Ectodermal cell (in vitro differentiated cells): ENCODE results near the gene PTCD2.

ENCODE experiments used
- H3K27ac ChIP-seq: 2 replicates; pipeline ENCODE4 v1.7.0; 2013; ENCODE audit warnings: mild to moderate bottlenecking, low read depth, low read length; ENCODE audit not compliant: insufficient read depth, poor library complexity, severe bottlenecking
- H3K27me3 ChIP-seq: 2 replicates; pipeline ENCODE4 v1.7.0; 2013; ENCODE audit warnings: mild to moderate bottlenecking, low read length; ENCODE audit not compliant: insufficient read depth, control insufficient read depth, poor library complexity, severe bottlenecking
- H3K36me3 ChIP-seq: one replicate; pipeline ENCODE4 v1.7.0; 2013; ENCODE audit warnings: low read length; ENCODE audit not compliant: control insufficient read depth, insufficient read depth
- H3K4me1 ChIP-seq: one replicate; pipeline ENCODE4 v1.7.0; 2013; ENCODE audit warnings: low read length; ENCODE audit not compliant: control insufficient read depth, insufficient read depth
- H3K4me3 ChIP-seq: 2 replicates; pipeline ENCODE4 v1.7.0; 2013; ENCODE audit warnings: low read depth, low read length, control low read depth; ENCODE audit not compliant: insufficient read depth
- H3K9me3 ChIP-seq: 2 replicates; pipeline ENCODE4 v1.7.0; 2013; ENCODE audit warnings: mild to moderate bottlenecking, low read length, moderate library complexity; ENCODE audit not compliant: control insufficient read depth
- WGBS, 2 experiments: methylation state at CpG; one replicate each; pipeline ENCODE4 v1.1.7; 2013; ENCODE audit warnings: missing lambda C conversion rate in 2 of 2; 5-methylcytosine and 5-hydroxymethylcytosine counted together

The PTCD2 gene

DNA sequence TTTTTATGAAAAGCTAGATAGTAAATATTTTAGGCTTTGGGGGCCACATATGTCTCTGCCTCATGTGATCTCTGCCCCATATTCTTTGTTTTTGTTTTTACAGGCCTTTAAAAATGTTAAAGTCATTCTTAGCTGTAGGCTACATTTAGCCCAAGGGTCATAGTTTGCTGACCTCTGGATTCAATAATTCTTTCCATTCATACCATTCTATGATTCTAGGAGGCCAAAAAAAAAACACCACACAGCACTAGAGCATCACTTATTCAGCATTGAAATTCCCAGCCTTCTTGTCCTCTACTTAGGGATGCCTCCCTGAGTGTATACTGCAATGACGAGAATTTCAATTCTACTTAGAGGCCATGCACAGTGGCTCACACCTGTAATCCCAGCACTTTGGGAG is 17.0 kb downstream of the PTCD2 start:
- Histone ChIP-seq H3K36me3 (peaks cover 4% of the 10 kb centered on the region), H3K27ac (no peak overlapping the region), H3K4me1 (no peaks in the 10 kb centered on the region), H3K9me3 (no peaks in the 10 kb centered on the region), H3K4me3 (no peak overlapping the region), H3K27me3 (no peaks in the 10 kb centered on the region)
- WGBS, 2 experiments: 79 to 89% methylated on average over 1 of the region's 1 CpG

DNA sequence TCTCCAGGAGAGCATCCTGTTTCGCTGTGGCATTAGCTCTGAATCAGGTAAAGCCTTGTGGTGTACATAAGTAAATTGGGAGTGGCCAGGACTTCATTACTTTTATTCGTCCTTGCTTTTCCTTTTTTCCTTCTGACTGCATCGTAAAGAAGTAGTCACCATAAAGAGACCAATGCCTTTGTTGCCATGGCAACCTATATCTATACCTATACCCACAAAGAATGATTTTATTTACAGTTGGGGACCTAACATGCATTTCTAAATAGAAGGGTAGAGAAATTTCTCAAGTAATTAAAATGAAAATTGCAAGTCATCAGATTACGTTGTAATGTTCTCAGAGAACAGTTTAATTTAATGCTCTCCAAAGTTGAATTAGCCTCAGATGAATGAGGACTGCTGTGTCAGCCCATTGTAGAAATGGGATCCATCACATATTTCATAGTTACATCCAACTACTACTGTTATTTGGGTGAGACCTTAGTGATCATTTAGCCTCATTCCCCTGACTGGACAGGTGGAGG is 18.6 kb downstream of the PTCD2 start:
- no peaks in the 10 kb centered on the region for H3K9me3 ChIP-seq
- WGBS, 2 experiments: 93 to 94% methylated on average over 4 of the region's 4 CpGs
- no peak overlapping the region for H3K4me3 ChIP-seq
- H3K27ac ChIP-seq: no peak overlapping the region
- H3K36me3 ChIP-seq: peaks cover 8% of the 10 kb centered on the region
- H3K4me1 ChIP-seq: no peaks in the 10 kb centered on the region
- no peaks in the 10 kb centered on the region for H3K27me3 ChIP-seq

DNA sequence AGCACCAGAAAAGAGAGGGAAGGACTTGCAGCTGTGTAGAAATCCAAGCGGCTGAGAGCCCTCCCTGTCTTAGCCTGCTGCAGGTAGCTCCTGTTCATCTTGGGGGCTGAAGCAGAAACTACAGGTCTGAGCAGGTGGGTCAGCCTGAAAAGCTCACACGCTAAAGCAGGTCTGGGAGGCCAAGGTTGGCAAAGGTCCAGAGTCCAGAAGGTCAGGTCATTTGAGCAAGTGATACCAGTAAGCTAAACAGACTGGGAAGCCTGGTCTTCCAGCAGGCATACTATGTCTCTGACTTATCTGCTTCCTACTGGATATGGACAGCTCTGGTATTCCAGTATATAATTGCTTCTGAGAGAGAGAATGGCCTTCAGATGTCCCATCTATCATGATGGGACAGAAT is 26.2 kb downstream of the PTCD2 start:
- H3K4me1 ChIP-seq: no peaks in the 10 kb centered on the region

DNA sequence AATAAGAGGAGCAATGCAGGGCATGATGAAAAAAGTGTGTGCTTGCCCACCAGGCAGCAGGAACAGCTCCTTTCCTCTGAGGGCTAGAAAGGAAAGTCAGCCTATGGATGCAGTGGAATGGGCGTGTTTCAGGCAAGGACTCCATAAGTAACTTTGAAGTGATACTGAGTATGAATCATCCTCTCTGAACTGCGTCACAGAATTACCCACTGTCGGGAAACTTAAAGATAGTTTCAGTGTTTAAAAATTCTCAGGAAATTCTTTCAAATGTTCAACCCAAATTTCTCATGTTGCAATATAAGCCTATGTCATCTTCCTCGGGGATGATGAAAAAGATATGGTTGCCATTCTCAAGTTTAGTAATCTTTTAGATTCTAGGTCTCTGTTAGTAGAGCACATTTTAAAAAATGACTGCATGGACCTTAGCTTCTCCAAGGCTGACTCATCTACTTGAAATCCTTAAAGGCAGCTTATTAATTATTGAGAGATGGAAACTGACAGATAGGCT is 27.7 kb downstream of the PTCD2 start:
- Histone ChIP-seq H3K4me3 (no peak overlapping the region), H3K36me3 (peaks cover 4% of the 10 kb centered on the region), H3K27me3 (no peaks in the 10 kb centered on the region), H3K27ac (no peak overlapping the region), H3K4me1 (no peaks in the 10 kb centered on the region), H3K9me3 (no peaks in the 10 kb centered on the region)
- 89 to 98% methylated on average over 4 of the region's 4 CpGs for WGBS, 2 experiments

More for the DNA sequence above, 26.2 kb downstream of the PTCD2 start:
- WGBS, 2 experiments: 93 to 98% methylated on average over 2 of the region's 2 CpGs
- no peak overlapping the region for H3K4me3 ChIP-seq
- H3K27ac ChIP-seq: no peak overlapping the region
- no peaks in the 10 kb centered on the region for H3K9me3 ChIP-seq
- peaks cover 5% of the 10 kb centered on the region for H3K36me3 ChIP-seq
- no peaks in the 10 kb centered on the region for H3K27me3 ChIP-seq

DNA sequence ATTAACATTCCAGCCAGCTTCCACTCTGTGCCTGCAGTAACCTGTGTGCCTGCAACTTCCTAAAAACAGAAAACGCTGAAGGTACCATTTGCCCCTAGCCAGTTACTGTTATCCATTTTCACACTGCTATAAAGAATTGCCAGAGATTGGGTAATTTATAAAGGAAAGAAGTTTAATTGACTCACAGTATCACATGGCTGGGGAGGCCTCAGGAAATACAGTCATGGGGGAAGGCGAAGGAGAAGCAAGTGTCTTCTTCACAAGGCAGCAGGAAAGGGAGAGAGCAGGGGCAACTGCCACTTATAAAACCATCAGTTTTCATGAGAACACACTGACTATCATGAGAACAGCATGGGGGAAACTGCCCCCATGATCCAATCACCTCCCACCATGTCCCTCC is 31.2 kb downstream of the PTCD2 start:
- no peaks in the 10 kb centered on the region for H3K4me1 ChIP-seq
- no peaks in the 10 kb centered on the region for H3K27me3 ChIP-seq
- H3K27ac ChIP-seq: no peak overlapping the region
- no peaks in the 10 kb centered on the region for H3K36me3 ChIP-seq
- no peak overlapping the region for H3K4me3 ChIP-seq
- WGBS, 2 experiments: 91 to 96% methylated on average over 2 of the region's 2 CpGs
- H3K9me3 ChIP-seq: no peaks in the 10 kb centered on the region

DNA sequence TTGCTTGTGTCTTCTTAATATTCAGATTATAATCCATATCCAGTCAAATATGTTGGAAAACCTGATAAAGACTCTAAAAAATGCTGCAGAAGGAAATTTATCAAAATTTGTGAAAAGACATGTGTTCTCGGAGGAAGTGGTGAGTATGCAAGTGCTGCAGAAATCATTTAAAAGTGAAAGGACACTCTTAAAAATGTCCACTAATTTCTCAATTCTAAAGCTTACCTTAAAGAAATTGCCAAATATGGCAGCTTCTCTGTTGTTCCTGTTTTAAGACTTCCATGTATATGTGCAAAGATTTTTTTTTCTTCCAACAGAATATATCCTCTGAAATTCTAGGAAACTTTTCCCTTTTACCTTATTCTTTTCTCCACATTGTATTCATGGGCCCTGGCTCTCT is 32.4 kb downstream of the PTCD2 start:
- Histone ChIP-seq H3K9me3 (no peaks in the 10 kb centered on the region), H3K36me3 (no peaks in the 10 kb centered on the region), H3K4me3 (no peak overlapping the region), H3K27ac (no peak overlapping the region), H3K27me3 (no peaks in the 10 kb centered on the region), H3K4me1 (no peaks in the 10 kb centered on the region)
- WGBS, 2 experiments: 93 to 100% methylated on average over 1 of the region's 1 CpG

DNA sequence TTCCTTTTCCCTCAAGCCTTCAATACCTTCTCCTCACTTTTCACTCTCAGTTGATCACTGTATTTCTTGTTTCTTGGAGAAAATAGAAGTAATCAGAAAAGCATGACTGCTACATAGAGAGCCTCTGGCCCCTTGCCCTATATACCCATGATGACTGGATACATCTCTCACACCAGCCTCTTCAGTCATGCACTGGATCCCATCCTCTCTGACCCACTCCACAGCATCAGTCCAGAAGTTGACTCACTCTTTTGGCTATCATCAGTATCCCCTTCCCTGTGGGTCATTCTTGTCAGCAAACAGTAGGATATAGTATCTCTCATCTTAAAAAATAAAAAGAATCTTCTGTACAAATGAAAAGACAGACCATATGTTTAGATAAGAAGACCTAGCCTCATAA is 32.9 kb downstream of the PTCD2 start:
- H3K4me3 ChIP-seq: no peak overlapping the region
- no peaks in the 10 kb centered on the region for H3K36me3 ChIP-seq
- no peak overlapping the region for H3K27ac ChIP-seq
- H3K9me3 ChIP-seq: no peaks in the 10 kb centered on the region
- H3K4me1 ChIP-seq: no peaks in the 10 kb centered on the region
- H3K27me3 ChIP-seq: no peaks in the 10 kb centered on the region

DNA sequence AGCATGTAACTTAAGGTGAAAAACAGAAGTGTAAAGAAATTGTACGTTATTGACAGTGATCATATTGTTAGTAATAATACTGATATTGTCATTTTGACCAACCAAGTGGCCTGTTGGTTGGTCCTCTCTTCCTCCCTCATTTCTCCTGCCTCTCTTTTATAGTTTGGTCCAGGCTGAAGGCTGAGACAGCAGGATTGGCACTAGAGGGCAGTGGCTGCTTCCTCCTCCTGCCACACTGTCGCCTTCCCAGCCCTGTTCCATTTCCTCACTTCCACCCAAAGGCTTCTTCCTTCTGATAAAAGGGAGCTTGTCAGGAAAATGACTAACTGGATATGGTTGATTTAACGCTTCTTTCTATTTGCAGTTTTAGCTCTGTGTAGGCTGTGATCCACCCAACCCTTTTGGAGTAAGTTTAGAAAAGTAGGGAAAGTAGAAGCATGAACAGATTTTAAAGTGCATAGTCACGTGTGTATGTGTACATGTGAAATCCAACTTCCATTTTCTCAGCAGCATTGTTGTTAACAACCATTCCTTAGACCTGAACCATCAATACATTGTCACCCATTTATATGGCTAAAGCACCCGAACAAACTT is 35.6 kb downstream of the PTCD2 start:
- no peak overlapping the region for H3K27ac ChIP-seq

DNA sequence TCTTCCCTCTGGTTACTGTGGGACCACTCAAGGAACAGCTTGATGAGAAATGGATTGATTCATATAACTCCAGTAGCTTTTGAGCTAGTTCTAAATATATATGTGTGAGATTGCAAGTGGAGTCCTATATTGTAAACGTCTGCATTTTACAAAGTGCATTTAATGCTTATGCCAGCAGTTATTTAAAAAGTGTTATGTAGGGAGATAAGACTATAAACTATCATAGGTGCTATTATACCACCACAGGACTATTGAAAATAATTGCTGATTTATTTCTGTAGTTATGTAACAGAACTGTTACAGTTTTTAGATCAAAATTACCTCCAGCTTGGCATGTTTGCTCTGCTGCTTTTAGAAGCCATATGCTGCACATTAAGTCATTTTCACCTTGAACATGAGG is 36.2 kb downstream of the PTCD2 start:
- Histone ChIP-seq H3K9me3 (no peaks in the 10 kb centered on the region), H3K36me3 (peaks cover 8% of the 10 kb centered on the region), H3K27ac (no peak overlapping the region), H3K27me3 (no peaks in the 10 kb centered on the region), H3K4me1 (no peaks in the 10 kb centered on the region), H3K4me3 (no peak overlapping the region)
- WGBS, 2 experiments: 93 to 100% methylated on average over 1 of the region's 1 CpG

More for the DNA sequence above, 35.6 kb downstream of the PTCD2 start:
- no peak overlapping the region for H3K4me3 ChIP-seq
- WGBS, 2 experiments: 68 to 79% methylated on average over 4 to 5 of the region's 5 CpGs
- no peaks in the 10 kb centered on the region for H3K27me3 ChIP-seq
- H3K4me1 ChIP-seq: no peaks in the 10 kb centered on the region
- H3K36me3 ChIP-seq: peaks cover 3% of the 10 kb centered on the region
- H3K9me3 ChIP-seq: no peaks in the 10 kb centered on the region

DNA sequence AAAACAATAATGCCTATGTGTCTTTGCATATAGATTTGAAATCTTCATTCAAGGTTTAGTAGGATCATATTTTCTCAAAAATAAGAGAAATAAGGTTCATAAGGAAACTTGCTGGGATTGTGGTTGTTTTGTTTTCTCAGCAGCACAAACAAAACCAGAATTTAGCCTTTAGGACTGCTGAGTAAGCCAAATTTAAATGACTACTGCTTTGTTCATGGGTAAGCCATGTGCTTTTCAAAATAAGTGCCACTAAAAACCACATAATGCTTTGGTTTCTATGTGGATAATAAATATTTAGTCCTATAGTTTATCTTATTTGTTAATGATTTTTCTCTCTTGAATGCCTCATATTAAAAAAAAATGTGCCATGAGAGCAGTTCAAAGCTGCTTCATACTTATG is 38.8 kb downstream of the PTCD2 start:
- Histone ChIP-seq H3K4me1 (no peaks in the 10 kb centered on the region), H3K27me3 (no peaks in the 10 kb centered on the region), H3K36me3 (peaks cover 21% of the 10 kb centered on the region), H3K9me3 (no peaks in the 10 kb centered on the region), H3K4me3 (no peak overlapping the region), H3K27ac (no peak overlapping the region)

DNA sequence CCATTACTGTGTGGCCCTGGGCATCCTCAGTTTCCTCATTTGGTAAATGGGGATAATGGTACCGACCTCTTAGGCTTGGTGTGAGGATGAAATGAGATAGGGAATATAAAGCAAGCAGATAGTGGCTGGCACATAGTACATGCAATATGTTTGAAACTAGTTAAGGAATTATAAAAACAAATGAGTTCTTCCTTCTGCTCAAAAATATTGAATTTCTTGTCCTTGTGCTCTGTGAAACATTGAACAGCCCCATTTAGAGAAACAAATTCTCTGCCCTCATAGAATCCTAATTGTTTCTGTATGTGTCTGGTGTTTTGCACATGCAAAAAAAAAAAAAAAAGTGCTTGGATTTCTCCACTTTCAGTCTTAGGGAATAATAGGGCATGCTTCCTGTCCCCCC is 39.7 kb downstream of the PTCD2 start:
- Histone ChIP-seq H3K9me3 (no peaks in the 10 kb centered on the region), H3K36me3 (peaks cover 21% of the 10 kb centered on the region), H3K27ac (no peak overlapping the region), H3K4me1 (no peaks in the 10 kb centered on the region), H3K27me3 (no peaks in the 10 kb centered on the region), H3K4me3 (no peak overlapping the region)
- WGBS, 2 experiments: 95 to 98% methylated on average over 1 of the region's 1 CpG
